Measurements from ENCODE around the gene EMX1. TPM values are rescaled to one million over a fixed set of nuclear protein-coding genes. Genes with fewer than 3 reads are reported as not detected.

The EMX1 gene
- total and polyA plus RNA-seq, 2 experiments from 2014 or later = not detected

DNA sequence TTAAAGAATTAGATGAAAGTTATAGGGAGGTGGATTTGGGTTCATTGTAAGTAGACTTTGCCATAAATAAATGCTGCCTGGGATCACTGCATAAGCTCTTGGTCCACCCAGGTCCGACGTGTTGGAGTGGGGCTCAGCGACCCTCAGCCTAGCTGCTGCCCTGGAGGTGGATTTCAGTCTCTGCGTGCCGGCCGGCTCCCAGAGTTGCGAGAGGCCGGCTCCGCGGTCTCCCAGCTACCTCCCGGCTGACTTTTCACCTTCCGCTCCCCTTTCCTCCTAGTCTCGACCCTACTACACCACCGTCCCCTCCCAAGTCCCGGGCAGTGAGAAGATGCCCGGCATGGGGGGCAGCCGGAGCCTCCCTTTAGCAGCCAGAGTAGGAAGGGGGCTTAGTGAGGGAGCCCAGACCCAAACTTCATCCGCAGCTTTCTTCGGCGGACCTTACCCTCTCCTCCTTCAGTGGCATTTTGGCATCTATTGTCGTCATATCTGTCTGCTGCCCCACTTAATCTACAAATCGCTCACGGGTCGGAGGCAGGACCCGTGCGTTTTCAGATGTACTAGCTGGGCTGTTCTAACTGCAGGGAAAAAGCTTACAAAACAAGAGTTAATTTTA lies 8.1 kb downstream of the EMX1 start:
- TF ChIP-seq EZH2 (IDR thresholded peaks at IDR 0.05; ENCODE audit: insufficient read depth, poor library complexity, severe bottlenecking) = peak; percentile 94
- 0 out of 2 replicates have a peak, but pooled peaks have one; percentile 57 for TF ChIP-seq EZH2phosphoT487 (IDR thresholded peaks at IDR 0.05; ENCODE audit: insufficient read depth, low read depth)
- Histone ChIP-seq H4K20me1 (ENCODE audit: insufficient read depth) (no peaks in the 10 kb centered on the region), H3K4me2 (ENCODE audit: unreplicated experiment) (no peak overlapping the region), H3K4me3 (no peak overlapping the region), H3K36me3 (ENCODE audit: low read depth) (no peaks in the 10 kb centered on the region), H2AFZ (no peak overlapping the region), H3F3A (ENCODE audit: insufficient read depth) (no peaks in the 10 kb centered on the region), H3K27ac (no peak overlapping the region), H3K27me3 (replicated peaks; ENCODE audit: insufficient read depth) (peaks cover 95% of the 10 kb centered on the region), H3K79me2 (ENCODE audit: insufficient read depth) (no peaks in the 10 kb centered on the region), H3K9ac (no peak overlapping the region), H3K4me1 (ENCODE audit: insufficient read depth) (no peaks in the 10 kb centered on the region), H3K9me3 (ENCODE audit: low read depth) (no peaks in the 10 kb centered on the region), H3K9me2 (ENCODE audit: insufficient read depth) (no peaks in the 10 kb centered on the region)
- no peak for DNase-seq
- in situ Hi-C loops (cut with MboI) = no loop called here
- 13 to 16% methylated on average over 26 of the region's 26 CpGs for WGBS, 2 experiments (ENCODE audit: low coverage in 1 of 2, low lambda C conversion rate in 2 of 2, missing lambda C conversion rate in 2 of 2)

DNA sequence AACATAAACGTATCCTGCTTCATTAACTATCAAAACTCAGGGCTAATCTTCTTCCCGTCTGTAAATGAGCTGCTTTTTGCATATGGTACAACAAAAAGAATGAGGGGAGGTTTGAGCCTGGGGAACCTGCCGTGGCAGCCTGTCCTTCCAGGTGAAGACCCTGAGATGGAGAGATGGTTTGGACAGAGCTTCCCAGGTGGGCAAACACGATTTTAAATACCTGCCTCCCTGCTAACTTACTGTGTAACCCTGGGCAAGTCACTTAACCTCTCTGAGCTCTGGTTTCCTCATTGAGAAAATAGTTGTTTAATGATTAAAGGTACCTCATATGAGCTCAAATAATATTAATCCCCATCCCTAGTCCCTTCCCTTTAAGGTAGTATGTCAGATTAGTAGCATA lies 9.0 kb downstream of the EMX1 start:
- no peak overlapping the region for H3K4me3 ChIP-seq
- no peak overlapping the region for H3K9ac ChIP-seq
- no peaks in the 10 kb centered on the region for H4K20me1 ChIP-seq (ENCODE audit: insufficient read depth)
- H3K4me1 ChIP-seq (ENCODE audit: insufficient read depth) = peaks cover 5% of the 10 kb centered on the region
- no peak overlapping the region for H2AFZ ChIP-seq
- peaks cover 86% of the 10 kb centered on the region for H3K27me3 ChIP-seq (replicated peaks; ENCODE audit: insufficient read depth)
- in situ Hi-C loops (cut with MboI) = no loop called here
- H3K27ac ChIP-seq = no peak overlapping the region
- 26 to 33% methylated on average over 4 of the region's 4 CpGs for WGBS, 2 experiments (ENCODE audit: low coverage in 1 of 2, low lambda C conversion rate in 2 of 2, missing lambda C conversion rate in 2 of 2)
- H3K36me3 ChIP-seq (ENCODE audit: low read depth) = no peaks in the 10 kb centered on the region
- H3K9me3 ChIP-seq (ENCODE audit: low read depth) = no peaks in the 10 kb centered on the region
- no peak for DNase-seq
- no peak overlapping the region for H3K4me2 ChIP-seq (ENCODE audit: unreplicated experiment)
- no peaks in the 10 kb centered on the region for H3K9me2 ChIP-seq (ENCODE audit: insufficient read depth)
- TF ChIP-seq EZH2phosphoT487 (IDR thresholded peaks at IDR 0.05; ENCODE audit: insufficient read depth, low read depth) (no peak), EZH2 (IDR thresholded peaks at IDR 0.05; ENCODE audit: insufficient read depth, poor library complexity, severe bottlenecking) (no peak)
- no peaks in the 10 kb centered on the region for H3K79me2 ChIP-seq (ENCODE audit: insufficient read depth)
- H3F3A ChIP-seq (ENCODE audit: insufficient read depth) = no peaks in the 10 kb centered on the region

DNA sequence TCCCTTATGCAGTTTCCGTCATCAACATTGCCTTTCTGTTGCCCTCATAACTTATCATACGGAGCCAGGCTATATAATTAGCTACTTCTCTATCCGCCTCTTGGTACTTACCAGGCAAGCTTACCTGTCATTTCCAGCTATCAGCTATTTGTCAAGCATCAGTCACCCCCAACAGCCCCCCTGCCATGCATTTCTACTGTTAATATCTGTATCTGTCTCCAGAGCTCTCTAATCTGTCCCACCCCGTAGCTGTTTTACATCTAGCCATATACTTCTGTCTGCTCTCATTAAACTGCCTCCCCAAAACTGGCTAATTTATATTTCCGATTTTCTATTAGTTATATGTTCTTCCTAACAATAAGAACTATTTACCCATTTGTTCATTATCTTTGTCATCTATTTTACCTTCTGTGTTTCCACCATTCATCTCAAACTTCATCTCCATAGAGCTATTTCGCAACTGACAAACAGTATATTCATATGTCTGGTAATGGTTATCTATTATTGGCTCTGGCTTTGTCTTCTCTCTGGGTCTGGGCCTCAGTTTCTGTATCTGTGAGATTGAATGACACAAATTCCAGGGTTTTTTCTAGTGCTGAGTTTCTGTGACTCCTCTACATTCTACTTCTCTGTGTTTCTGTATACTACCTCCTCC lies 9.6 kb downstream of the EMX1 start:
- H3K27me3 ChIP-seq (replicated peaks; ENCODE audit: insufficient read depth) = peaks cover 80% of the 10 kb centered on the region
- H3K79me2 ChIP-seq (ENCODE audit: insufficient read depth) = no peaks in the 10 kb centered on the region
- H2AFZ ChIP-seq = no peak overlapping the region
- in situ Hi-C loops (cut with MboI) = no loop called here
- no peak overlapping the region for H3K4me3 ChIP-seq
- H3K9me2 ChIP-seq (ENCODE audit: insufficient read depth) = no peaks in the 10 kb centered on the region
- WGBS, 2 experiments (ENCODE audit: low coverage in 1 of 2, low lambda C conversion rate in 2 of 2, missing lambda C conversion rate in 2 of 2) = 57% methylated on average over 6 of the region's 6 CpGs
- H3K4me2 ChIP-seq (ENCODE audit: unreplicated experiment) = no peak overlapping the region
- H3K27ac ChIP-seq = no peak overlapping the region
- no peaks in the 10 kb centered on the region for H3F3A ChIP-seq (ENCODE audit: insufficient read depth)
- TF ChIP-seq EZH2phosphoT487 (IDR thresholded peaks at IDR 0.05; ENCODE audit: insufficient read depth, low read depth) (no peak), EZH2 (IDR thresholded peaks at IDR 0.05; ENCODE audit: insufficient read depth, poor library complexity, severe bottlenecking) (no peak)
- H3K4me1 ChIP-seq (ENCODE audit: insufficient read depth) = peaks cover 10% of the 10 kb centered on the region
- H3K9me3 ChIP-seq (ENCODE audit: low read depth) = no peaks in the 10 kb centered on the region
- no peaks in the 10 kb centered on the region for H4K20me1 ChIP-seq (ENCODE audit: insufficient read depth)
- H3K9ac ChIP-seq = no peak overlapping the region
- H3K36me3 ChIP-seq (ENCODE audit: low read depth) = no peaks in the 10 kb centered on the region
- no peak for DNase-seq

DNA sequence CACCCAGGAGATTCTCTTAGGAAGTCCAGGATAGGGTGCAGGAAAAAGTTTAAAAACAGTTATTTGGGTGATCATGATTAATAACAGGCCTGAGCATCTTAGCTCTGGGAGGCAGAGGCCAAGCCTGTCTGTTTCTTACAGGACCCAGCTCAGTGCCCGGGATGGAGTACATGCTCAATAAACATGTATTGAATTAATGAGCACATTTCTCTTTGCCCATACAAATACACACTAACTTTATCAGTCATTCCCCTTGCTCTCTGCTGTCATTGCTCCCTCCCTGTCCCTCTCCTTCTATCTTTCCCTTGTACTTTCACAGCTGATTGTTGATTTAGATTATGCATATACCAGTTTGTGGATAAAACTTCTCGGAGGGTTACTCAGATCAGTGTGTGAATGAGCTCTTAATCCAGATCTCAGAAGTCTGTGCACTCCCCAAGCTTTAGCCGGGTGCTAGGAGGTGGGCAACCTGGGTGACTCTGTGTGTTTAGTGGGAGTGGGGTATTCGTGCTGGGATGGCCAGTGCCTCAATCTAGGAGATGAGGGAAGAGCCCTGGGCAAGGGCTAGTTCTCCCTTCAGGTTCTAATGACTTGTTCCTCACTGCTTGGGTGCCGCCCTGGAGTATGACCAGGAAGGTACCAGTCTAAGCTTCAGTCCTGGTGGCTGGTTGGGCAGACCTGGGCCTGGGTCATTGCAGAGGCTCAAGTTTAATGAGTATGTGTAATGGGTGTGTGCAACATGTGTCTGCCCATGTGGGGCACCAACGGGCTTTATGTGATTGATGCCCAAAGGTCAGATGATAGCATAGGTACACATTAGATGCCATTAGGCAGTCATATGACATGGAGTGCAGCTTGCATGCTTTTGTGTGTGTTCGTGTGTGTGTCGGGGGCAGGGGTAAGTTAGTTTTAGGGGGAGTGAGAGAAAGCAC lies 10.6 kb downstream of the EMX1 start:
- 72 to 74% methylated on average over 8 of the region's 8 CpGs for WGBS, 2 experiments (ENCODE audit: low coverage in 1 of 2, low lambda C conversion rate in 2 of 2, missing lambda C conversion rate in 2 of 2)
- no peaks in the 10 kb centered on the region for H3K9me3 ChIP-seq (ENCODE audit: low read depth)
- no peaks in the 10 kb centered on the region for H4K20me1 ChIP-seq (ENCODE audit: insufficient read depth)
- peaks cover 71% of the 10 kb centered on the region for H3K27me3 ChIP-seq (replicated peaks; ENCODE audit: insufficient read depth)
- no peak overlapping the region for H3K27ac ChIP-seq
- H3K4me3 ChIP-seq = no peak overlapping the region
- H3F3A ChIP-seq (ENCODE audit: insufficient read depth) = no peaks in the 10 kb centered on the region
- no peaks in the 10 kb centered on the region for H3K36me3 ChIP-seq (ENCODE audit: low read depth)
- DNase-seq = no peak
- no peak for TF ChIP-seq EZH2phosphoT487 (IDR thresholded peaks at IDR 0.05; ENCODE audit: insufficient read depth, low read depth)
- no peak for TF ChIP-seq EZH2 (IDR thresholded peaks at IDR 0.05; ENCODE audit: insufficient read depth, poor library complexity, severe bottlenecking)
- H3K9me2 ChIP-seq (ENCODE audit: insufficient read depth) = no peaks in the 10 kb centered on the region
- peaks cover 14% of the 10 kb centered on the region for H3K4me1 ChIP-seq (ENCODE audit: insufficient read depth)
- no peaks in the 10 kb centered on the region for H3K79me2 ChIP-seq (ENCODE audit: insufficient read depth)
- in situ Hi-C loops (cut with MboI) = no loop called here
- no peak overlapping the region for H3K9ac ChIP-seq
- H3K4me2 ChIP-seq (ENCODE audit: unreplicated experiment) = no peak overlapping the region
- H2AFZ ChIP-seq = no peak overlapping the region
